Osteoblast (primary cell): ENCODE results near the gene PRR15L. TPM values are rescaled to one million over a fixed set of nuclear protein-coding genes. Genes with fewer than 3 reads are reported as not detected.

Experiments
- DNase-seq: peaks from one replicate; pipeline ENCODE4 v3.0.0; 2011; ENCODE audit warnings: low spot score, mixed read lengths; ENCODE audit not compliant: insufficient read length; ENCODE audit errors: missing footprints
- H2AFZ ChIP-seq: 2 replicates; pipeline ENCODE4 v1.6.0; 2011; ENCODE audit warnings: mild to moderate bottlenecking, low read length
- H3K27ac ChIP-seq: 2 replicates; pipeline ENCODE4 v1.5.1; 2011; ENCODE audit warnings: mild to moderate bottlenecking, low read depth, low read length, moderate library complexity
- H3K27me3 ChIP-seq: 2 replicates; pipeline ENCODE4 v1.6.0; 2012; ENCODE audit warnings: mild to moderate bottlenecking, control low read depth, inconsistent platforms, low read length, moderate library complexity; ENCODE audit not compliant: insufficient read depth
- H3K36me3 ChIP-seq: 2 replicates; pipeline ENCODE4 v1.5.1; 2011; ENCODE audit warnings: mild to moderate bottlenecking, low read length, control low read depth, moderate library complexity; ENCODE audit not compliant: insufficient read depth
- H3K4me1 ChIP-seq: 2 replicates; pipeline ENCODE4 v1.5.1; 2011; ENCODE audit warnings: mild to moderate bottlenecking, low read length, control low read depth, moderate library complexity; ENCODE audit not compliant: insufficient read depth
- H3K4me2 ChIP-seq: 2 replicates; pipeline ENCODE4 v1.6.0; 2011; ENCODE audit warnings: mild to moderate bottlenecking, low read length; ENCODE audit not compliant: insufficient read depth
- H3K4me3 ChIP-seq: fragments of 200-600 bp; sonication (generic); 3 replicates; pipeline ENCODE4 v1.5.1; 2012; ENCODE audit warnings: mild to moderate bottlenecking, low read length, inconsistent platforms; ENCODE audit not compliant: insufficient read depth
- H3K79me2 ChIP-seq: 2 replicates; pipeline ENCODE4 v1.6.0; 2012; ENCODE audit warnings: mild to moderate bottlenecking, low read length, control low read depth, inconsistent platforms; ENCODE audit not compliant: insufficient read depth
- H3K9me3 ChIP-seq: 2 replicates; pipeline ENCODE4 v1.5.1; 2011; ENCODE audit warnings: low read depth, low read length, control low read depth
- H4K20me1 ChIP-seq: 2 replicates; pipeline ENCODE4 v1.6.0; 2012; ENCODE audit warnings: mild to moderate bottlenecking, low read length, control low read depth; ENCODE audit not compliant: insufficient read depth
- CTCF ChIP-seq: IDR thresholded peaks from 2 replicates; pipeline ENCODE4 v1.5.1; 2011; ENCODE audit warnings: mild to moderate bottlenecking, low read depth, low read length, moderate library complexity; ENCODE audit errors: extremely low read depth
- total RNA-seq: library from RNA; depleted of rRNA; stranded (reverse); fragments of >200 nt; gene quantifications from 2 replicates; pipeline ENCODE4 v1.2.3, GENCODE V29; 2012

PRR15L gene
- total RNA-seq, 1 donor = not detected

GRCh38 chr17:47915776-47916398 is 41.8 kb downstream of the PRR15L start:
- H2AFZ ChIP-seq = peak overlapping the region; percentile 35
- H3K36me3 ChIP-seq = peaks cover 8% of the 10 kb centered on the region
- no peak for TF ChIP-seq CTCF
- H4K20me1 ChIP-seq = peaks cover 2% of the 10 kb centered on the region
- no peak for DNase-seq
- H3K27ac ChIP-seq = no peak overlapping the region
- peaks cover 5% of the 10 kb centered on the region for H3K79me2 ChIP-seq
- no peaks in the 10 kb centered on the region for H3K9me3 ChIP-seq
- no peaks in the 10 kb centered on the region for H3K27me3 ChIP-seq
- no peak overlapping the region for H3K4me3 ChIP-seq
- H3K4me2 ChIP-seq = no peak overlapping the region
- no peaks in the 10 kb centered on the region for H3K4me1 ChIP-seq

DNA sequence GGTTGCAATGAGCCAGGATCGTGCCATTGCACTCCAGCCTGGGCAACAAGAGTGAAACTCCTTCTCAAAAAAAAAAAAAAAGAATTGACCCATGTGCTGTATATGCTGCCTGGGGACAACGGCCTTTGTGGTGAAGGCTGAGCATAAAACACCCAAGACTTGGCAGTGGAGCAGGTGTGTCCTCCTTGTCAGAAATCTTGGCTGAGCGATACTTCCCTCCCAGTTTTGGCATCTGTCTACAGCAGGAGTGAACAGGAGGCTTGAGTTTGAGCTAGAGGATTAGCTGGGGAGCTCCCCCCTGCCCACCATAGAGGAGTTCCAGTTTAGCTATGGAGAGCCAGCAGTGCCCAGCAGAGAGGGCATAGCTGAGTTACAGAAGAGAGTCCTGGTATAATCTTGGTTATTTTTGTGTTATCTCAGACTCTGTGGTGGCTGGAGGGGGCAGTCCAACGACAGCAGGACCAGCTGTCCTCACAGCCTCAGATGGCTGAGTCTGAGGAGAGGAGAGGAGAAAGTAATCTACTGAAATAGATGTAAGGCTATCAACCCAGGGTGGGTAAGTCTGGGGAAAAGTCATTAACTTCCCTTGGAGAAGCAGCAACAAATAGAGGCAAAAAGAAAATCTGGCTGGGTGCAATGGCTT is 43.3 kb downstream of the PRR15L start:
- peaks cover 4% of the 10 kb centered on the region for H4K20me1 ChIP-seq
- no peak overlapping the region for H3K4me2 ChIP-seq
- H3K27ac ChIP-seq = no peak overlapping the region
- peaks cover 8% of the 10 kb centered on the region for H3K36me3 ChIP-seq
- no peak for TF ChIP-seq CTCF
- no peak overlapping the region for H3K4me3 ChIP-seq
- H3K79me2 ChIP-seq = peaks cover 13% of the 10 kb centered on the region
- H3K9me3 ChIP-seq = no peaks in the 10 kb centered on the region
- no peaks in the 10 kb centered on the region for H3K4me1 ChIP-seq
- H2AFZ ChIP-seq = no peak overlapping the region
- DNase-seq = no peak
- no peaks in the 10 kb centered on the region for H3K27me3 ChIP-seq

GRCh38 chr17:47913050-47913449 is 44.6 kb downstream of the PRR15L start:
- no peak overlapping the region for H2AFZ ChIP-seq
- DNase-seq = no peak
- no peaks in the 10 kb centered on the region for H3K27me3 ChIP-seq
- peaks cover 2% of the 10 kb centered on the region for H3K4me1 ChIP-seq
- H3K79me2 ChIP-seq = peaks cover 16% of the 10 kb centered on the region
- H3K36me3 ChIP-seq = peaks cover 8% of the 10 kb centered on the region
- peaks cover 2% of the 10 kb centered on the region for H4K20me1 ChIP-seq
- H3K27ac ChIP-seq = no peak overlapping the region
- no peaks in the 10 kb centered on the region for H3K9me3 ChIP-seq
- no peak for TF ChIP-seq CTCF
- no peak overlapping the region for H3K4me2 ChIP-seq
- H3K4me3 ChIP-seq = no peak overlapping the region

DNA sequence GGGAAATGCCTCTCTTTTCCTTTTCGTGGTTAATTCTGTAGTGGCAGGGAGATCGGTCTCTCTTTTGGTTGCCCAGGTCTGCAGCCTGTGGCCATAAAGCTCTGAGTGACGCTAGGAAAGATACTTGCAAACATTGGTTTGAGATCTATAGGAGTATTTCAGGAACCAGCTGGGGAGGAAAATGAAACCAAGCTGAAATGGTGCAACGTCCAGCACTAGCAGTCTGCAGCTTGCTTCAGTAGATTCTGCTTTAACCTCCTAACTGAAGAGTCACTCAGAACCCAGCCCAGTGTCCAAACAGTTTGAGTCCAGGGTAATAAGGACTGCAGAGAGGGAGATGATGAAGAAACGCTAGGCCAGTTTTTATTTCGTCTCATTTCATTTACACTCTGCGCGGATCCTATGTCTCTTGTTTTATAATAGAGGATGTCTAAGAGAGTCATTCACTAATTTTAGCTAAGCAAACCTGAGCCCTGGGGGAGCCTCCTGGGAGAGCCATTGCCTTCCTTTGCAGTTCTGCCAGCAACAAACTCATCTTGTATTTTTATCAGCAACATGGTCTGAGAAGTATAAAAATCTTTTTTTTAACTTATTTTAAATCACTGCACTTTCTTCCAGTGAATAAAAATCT is 49.6 kb downstream of the PRR15L start:
- H3K79me2 ChIP-seq = peaks cover 36% of the 10 kb centered on the region
- peak overlapping the region; percentile 63 for H3K4me3 ChIP-seq
- no peaks in the 10 kb centered on the region for H3K27me3 ChIP-seq
- TF ChIP-seq CTCF = no peak
- peaks cover 30% of the 10 kb centered on the region for H3K4me1 ChIP-seq
- no peak for DNase-seq
- H4K20me1 ChIP-seq = peaks cover 2% of the 10 kb centered on the region
- H3K27ac ChIP-seq = peak overlapping the region; percentile 48
- peak overlapping the region; percentile 68 for H2AFZ ChIP-seq
- H3K9me3 ChIP-seq = no peaks in the 10 kb centered on the region
- no peaks in the 10 kb centered on the region for H3K36me3 ChIP-seq
- H3K4me2 ChIP-seq = peak overlapping the region; percentile 91
